Astrocyte of the cerebellum (primary cell): ENCODE measurements around the gene IGF2BP2.
A peak's percentile ranks its signal among the peaks of the same experiment; 100 is the strongest.

ENCODE experiments used
- DNase-seq: peaks from one replicate; pipeline ENCODE4 v3.0.0-alpha.2; 2011; ENCODE audit warnings: low read depth
- H3K4me3 ChIP-seq: 2 replicates; pipeline ENCODE4 v1.5.1; 2011; ENCODE audit warnings: mild to moderate bottlenecking, low read depth, low read length, moderate library complexity
- in situ Hi-C: cut with HindIII; loops from 2 replicates; pipeline ENCODE4 v1.10.0; 2017; ENCODE audit warnings: low sequenced_read_pairs
- TF ChIP-seq, protein P1 (sequence below): IDR thresholded peaks from 2 replicates; pipeline ENCODE4 v1.5.1; 2012; ENCODE audit warnings: low read length, low read depth, moderate library complexity, mild to moderate bottlenecking; ENCODE audit errors: missing control alignments

IGF2BP2 gene

DNA sequence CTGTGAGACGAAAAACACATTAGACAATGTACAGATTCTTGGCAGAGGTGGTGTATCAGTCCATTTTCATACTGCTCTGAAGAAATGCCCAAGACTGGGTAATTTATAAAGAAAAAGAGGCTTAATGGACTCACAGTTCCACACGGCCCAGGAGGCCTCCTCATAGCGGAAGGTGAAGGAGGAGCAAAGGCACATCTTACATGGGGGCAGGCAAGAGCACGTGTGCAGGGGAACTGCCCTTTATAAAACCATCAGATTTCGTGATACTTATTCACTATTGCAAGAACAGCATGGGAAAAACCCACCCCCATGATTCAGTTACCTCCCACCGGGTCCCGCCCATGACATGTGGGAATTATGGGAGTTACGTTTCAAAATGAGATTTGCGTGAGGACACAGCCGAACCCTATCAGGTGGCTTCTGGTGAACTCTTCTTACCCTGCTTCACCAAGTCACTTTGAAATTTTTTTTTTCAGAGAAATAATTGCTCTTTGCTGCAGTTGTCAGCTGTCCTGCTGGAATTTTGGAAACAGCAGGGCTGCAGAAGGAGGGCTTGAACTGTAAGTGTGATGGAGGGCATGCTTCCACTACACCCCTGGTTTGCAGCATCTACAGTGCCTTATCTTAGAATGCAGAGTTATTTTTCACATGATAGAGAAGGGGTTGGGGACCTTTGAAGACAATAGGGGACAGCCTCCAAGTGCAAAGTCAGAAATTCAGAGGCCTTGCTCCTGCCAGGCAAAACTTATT, 2.9 kb upstream of the IGF2BP2 start:
- no peak for DNase-seq
- TF ChIP-seq, protein P1, sequence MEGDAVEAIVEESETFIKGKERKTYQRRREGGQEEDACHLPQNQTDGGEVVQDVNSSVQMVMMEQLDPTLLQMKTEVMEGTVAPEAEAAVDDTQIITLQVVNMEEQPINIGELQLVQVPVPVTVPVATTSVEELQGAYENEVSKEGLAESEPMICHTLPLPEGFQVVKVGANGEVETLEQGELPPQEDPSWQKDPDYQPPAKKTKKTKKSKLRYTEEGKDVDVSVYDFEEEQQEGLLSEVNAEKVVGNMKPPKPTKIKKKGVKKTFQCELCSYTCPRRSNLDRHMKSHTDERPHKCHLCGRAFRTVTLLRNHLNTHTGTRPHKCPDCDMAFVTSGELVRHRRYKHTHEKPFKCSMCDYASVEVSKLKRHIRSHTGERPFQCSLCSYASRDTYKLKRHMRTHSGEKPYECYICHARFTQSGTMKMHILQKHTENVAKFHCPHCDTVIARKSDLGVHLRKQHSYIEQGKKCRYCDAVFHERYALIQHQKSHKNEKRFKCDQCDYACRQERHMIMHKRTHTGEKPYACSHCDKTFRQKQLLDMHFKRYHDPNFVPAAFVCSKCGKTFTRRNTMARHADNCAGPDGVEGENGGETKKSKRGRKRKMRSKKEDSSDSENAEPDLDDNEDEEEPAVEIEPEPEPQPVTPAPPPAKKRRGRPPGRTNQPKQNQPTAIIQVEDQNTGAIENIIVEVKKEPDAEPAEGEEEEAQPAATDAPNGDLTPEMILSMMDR, result no peak
- H3K4me3 ChIP-seq, result no peak overlapping the region
- in situ Hi-C loops, result no loop called here

DNA sequence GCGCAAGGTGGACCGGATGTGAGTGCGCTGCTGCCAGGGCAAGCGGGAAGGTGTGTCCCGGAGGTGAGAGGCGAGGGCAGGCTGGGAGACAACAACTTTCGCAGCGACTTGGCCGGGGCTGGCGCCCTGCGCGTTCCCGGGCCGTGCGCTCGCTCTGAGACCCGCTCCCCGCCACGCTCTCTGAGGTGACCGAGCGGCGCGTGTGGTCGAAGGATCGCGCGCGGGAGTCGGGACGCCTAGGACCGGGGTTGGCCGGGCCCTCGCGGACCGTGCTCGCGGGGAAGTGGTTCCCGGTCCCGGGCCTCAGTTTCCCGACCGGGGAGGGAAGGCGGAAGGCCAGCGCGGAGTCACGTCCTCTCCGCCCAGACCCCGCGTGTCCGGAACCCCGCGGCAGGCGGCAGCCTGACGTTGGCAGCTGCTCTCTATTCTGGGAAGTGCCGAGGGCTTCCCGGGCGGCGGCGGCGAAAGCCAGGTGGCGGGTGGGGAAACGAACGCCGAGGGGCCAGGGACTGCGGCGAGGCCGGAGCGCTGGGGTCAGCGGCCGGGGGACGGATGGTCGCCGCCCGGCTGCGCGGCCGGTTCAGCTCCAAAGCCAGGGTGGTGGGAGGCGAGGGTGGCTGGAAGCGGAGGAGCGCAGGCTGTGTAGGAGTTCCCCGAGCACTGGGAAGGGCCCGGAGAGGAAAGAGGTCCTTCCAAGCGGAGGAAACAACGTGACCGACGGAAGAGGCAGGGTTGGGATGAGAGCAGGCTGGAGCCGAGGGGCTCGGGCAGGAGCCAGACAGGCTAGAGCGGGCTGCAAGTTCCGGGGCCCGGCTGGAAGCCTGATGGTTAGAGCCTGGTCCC, 1.0 kb upstream of the IGF2BP2 start:
- peak overlapping the region; percentile 86 for H3K4me3 ChIP-seq
- no peak for DNase-seq
- in situ Hi-C loops, result no loop called here
- TF ChIP-seq, protein P1, result no peak

DNA sequence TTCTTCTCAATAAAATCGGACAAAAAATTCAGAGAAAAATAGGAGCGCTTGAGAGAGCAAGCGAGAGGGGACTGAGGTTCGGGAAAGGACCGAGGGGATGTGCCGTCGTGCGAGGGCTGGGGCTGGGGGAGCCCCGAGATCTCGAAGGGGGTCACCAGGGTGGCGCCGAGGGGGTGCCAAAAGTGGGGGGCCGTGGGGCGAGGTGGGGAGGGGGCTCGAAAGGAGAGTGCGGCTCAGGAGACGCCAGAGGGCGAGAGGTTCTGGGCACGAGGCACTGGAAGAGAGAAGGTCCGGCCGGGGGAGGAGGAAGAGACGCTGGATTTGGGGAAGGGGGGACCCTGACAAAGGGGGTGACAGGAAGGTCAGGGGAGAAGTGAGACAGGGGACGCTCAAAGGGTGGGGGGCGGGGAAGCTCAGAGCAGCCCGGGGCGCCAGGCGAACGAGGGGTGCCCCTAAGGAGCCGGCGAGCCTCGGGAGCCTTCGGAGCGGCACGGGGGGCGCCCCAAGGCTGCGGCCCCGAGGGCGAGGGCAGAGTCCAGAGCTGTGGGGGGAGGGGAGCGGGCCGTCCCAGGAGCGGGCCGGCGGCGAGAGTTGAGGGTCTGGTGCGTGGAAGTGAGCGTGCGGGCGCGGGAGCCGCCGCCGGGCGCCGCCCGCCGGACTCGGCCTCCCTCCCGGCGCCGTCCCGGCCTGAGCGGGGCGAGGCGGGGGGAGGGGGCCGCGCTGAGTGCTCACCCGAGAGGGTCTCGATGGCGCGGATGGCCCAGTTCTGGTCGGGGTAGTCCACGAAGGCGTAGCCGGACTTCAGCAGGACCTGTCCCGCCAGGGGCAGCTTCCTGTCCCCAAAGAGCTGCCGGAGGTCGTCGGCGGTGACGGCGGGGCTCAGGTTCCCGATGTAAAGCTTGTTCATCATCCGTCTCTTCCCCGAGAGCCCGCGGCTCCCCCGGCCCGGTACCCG, 514 bp downstream of the IGF2BP2 start:
- no peak for DNase-seq
- TF ChIP-seq, protein P1, result no peak
- peak overlapping the region; percentile 86 for H3K4me3 ChIP-seq
- in situ Hi-C loops, result no loop called here

DNA sequence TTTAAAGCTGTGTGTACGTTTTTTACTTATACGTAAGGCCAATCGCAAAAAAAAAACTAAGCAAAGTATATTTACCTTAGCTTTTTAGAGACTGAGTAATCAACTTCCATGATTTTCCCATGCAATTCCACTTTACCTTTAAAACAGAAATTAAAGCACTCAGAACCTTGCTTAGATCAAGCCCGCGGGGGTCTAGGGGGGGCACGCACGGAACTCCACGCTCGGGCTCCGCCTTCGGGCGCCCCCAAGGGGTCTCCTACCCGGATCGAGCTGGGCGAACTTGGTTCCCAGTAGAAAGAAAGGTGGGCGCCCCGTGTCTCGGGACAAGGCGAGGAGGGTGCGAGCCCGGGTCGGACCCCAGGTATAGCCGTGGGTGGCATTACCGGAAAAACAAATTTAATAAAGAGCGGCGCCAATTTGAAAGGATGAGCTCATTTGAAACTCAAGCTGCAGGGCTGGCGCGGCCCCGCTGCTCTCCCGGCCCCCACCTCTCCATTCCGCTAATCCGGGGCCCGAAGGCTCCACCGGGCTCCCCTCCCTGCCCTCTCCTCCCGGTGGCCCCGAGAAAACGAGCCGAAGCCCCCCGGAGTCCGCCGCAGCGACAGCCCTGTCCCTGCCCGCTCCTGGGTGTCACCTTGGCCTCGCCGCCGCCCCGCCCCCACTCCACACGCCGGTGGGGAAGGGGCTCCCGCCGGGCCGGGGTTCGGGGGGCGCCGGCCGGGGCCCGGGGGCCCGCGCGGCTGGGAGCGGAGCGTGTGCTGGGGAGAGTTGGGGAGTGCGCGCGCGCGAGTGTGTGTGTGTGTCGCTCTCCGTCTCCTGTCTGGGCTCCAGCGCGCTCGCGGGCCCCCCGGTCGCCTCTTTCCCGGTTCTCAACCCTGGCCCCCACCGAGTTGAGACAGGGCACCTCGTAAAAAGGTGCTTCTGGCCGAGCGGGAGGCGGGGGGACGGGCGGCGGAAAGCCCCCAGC, 1.5 kb downstream of the IGF2BP2 start:
- DNase-seq, result no peak
- in situ Hi-C loops, result no loop called here
- peak overlapping the region; percentile 86 for H3K4me3 ChIP-seq
- TF ChIP-seq, protein P1, result peak; percentile 32

DNA sequence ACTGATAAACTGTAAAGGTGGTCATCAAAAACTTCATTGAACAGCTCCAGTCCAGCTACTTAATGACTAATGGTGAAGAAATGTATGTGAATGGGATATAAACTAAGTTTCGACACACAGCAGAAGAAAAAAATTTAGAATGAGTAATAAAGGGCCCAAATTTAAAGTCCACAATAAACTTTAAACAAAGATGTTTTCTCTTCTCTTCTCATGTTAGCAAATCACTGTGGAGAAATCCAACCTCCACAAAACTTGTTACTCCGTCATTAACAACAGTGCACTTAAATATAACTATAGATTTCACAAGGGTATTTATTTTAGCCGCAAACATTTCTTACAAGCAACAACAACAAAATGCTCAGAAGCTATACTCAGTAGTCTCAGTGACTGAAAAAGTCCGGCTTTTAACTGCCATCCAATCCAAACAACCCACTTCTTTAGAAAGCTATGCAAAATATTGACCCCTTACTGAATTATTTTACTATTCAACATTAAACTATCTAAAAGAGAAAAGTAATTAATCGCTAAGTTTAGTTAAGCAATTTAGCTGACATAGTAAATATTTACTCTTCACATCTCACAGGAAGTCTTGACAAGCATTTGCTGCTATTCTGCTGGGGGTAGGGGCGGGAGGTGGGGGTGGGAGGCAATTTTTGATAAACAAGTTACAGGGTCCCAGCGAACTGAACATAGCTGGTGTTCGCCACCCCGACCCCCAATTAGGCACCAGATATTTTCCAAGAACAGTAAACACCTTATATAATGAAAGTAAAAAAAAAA, 2.4 kb downstream of the IGF2BP2 start:
- no peak for DNase-seq
- TF ChIP-seq, protein P1, result no peak
- H3K4me3 ChIP-seq, result peak overlapping the region; percentile 86
- in situ Hi-C loops, result no loop called here
